Endothelial cell of umbilical vein (primary cell): ENCODE data around the gene PTPRD. TPM values are rescaled to one million over a fixed set of nuclear protein-coding genes. Genes with fewer than 3 reads are reported as not detected.

Experiments used
- BruUV-seq: library from RNA; stranded (reverse); fragments of 400-500 nt; replicated peaks from 2 replicates; lab custom pipeline; 2021; lab: Mats Ljungman, UMichigan
- CTCF ChIA-PET: fragments of 300-600, 350-600 bp; sonication (Branson Sonifier 250); formaldehyde crosslinking; loops from one replicate; lab custom pipeline; 2021; ENCODE audit warnings: antibody characterized with exemption, inconsistent platforms; lab: Charles Lee
- POLR2A ChIA-PET: fragments of 300-600, 350-600 bp; sonication (Branson Sonifier 250); formaldehyde crosslinking; loops from one replicate; lab custom pipeline; 2021; ENCODE audit warnings: antibody characterized with exemption, inconsistent platforms; lab: Charles Lee
- DNase-seq: peaks from one replicate; pipeline ENCODE4 v3.0.0-alpha.2; 2011; ENCODE audit warnings: low read depth, low spot score
- FAIRE-seq: peaks from 2 replicates; lab custom pipeline; 2011; peaks lifted over from hg19 to GRCh38; lab: Jason Lieb, UNC
- H2AFZ ChIP-seq: 2 replicates; pipeline ENCODE4 v1.6.0; 2012; ENCODE audit warnings: low read depth, low read length, control low read depth, inconsistent platforms
- H3K27ac ChIP-seq: 2 replicates; pipeline ENCODE4 v1.5.1; 2011; ENCODE audit warnings: low read depth, mild to moderate bottlenecking, control low read depth, low read length, moderate library complexity; ENCODE audit not compliant: insufficient read depth
- H3K27me3 ChIP-seq, 2 experiments: 2 replicates each; pipeline versions ENCODE4 v1.6.0 to v1.6.1; 2011; ENCODE audit warnings: low read length in 2 of 2, mixed read lengths in 1 of 2; ENCODE audit not compliant: control insufficient read depth in 2 of 2, insufficient read depth in 2 of 2
- H3K36me3 ChIP-seq, 2 experiments: 2 replicates in 1 of 2; 3 replicates in 1 of 2; pipeline ENCODE4 v1.5.1; 2011; ENCODE audit warnings: low read length in 2 of 2, mild to moderate bottlenecking in 1 of 2, moderate library complexity in 1 of 2; ENCODE audit not compliant: control insufficient read depth in 2 of 2, insufficient read depth in 2 of 2; ENCODE audit errors: extremely low read depth in 1 of 2
- H3K4me1 ChIP-seq: 3 replicates; pipeline ENCODE4 v1.5.1; 2011; ENCODE audit warnings: mild to moderate bottlenecking, low read length; ENCODE audit not compliant: control insufficient read depth, insufficient read depth; ENCODE audit errors: extremely low read depth
- H3K4me2 ChIP-seq: 2 replicates; pipeline ENCODE4 v1.6.1; 2011; ENCODE audit warnings: low read length, control low read depth, mixed read lengths; ENCODE audit not compliant: insufficient read depth
- H3K4me3 ChIP-seq, 3 experiments: fragments of 200-600 bp in 1 of 3; sonication (generic), shearing (Covaris generic) in 1 of 3; replicated peaks in 1 of 3; 2 replicates each; pipeline ENCODE4 v1.5.1; 2011 to 2016; ENCODE audit warnings: control low read depth in 3 of 3, low read length in 3 of 3, mild to moderate bottlenecking in 2 of 3, inconsistent platforms in 1 of 3, low read depth in 1 of 3, moderate library complexity in 1 of 3; ENCODE audit not compliant: insufficient read depth in 1 of 3
- H3K79me2 ChIP-seq: 2 replicates; pipeline ENCODE4 v1.6.0; 2012; ENCODE audit warnings: low read length, inconsistent platforms; ENCODE audit not compliant: control insufficient read depth, insufficient read depth
- H3K9ac ChIP-seq: replicated peaks from 2 replicates; pipeline ENCODE3; 2011; ENCODE audit warnings: low read length, control low read depth; ENCODE audit not compliant: insufficient read depth; ENCODE audit errors: extremely low read depth
- H3K9me1 ChIP-seq: replicated peaks from 3 replicates; pipeline ENCODE4 v1.6.0; 2011; ENCODE audit warnings: mild to moderate bottlenecking, low read length; ENCODE audit not compliant: control insufficient read depth, insufficient read depth; ENCODE audit errors: extremely low read depth
- H3K9me3 ChIP-seq: replicated peaks from 2 replicates; pipeline ENCODE4 v1.5.1; 2012; ENCODE audit warnings: low read length, inconsistent platforms; ENCODE audit not compliant: control insufficient read depth, insufficient read depth
- H4K20me1 ChIP-seq: replicated peaks from 2 replicates; pipeline ENCODE3; 2011; ENCODE audit warnings: mild to moderate bottlenecking, low read length; ENCODE audit not compliant: control insufficient read depth, insufficient read depth; ENCODE audit errors: extremely low read depth
- EZH2 ChIP-seq: IDR thresholded peaks from 2 replicates; pipeline ENCODE4 v1.6.1; 2012; ENCODE audit warnings: borderline replicate concordance, low read depth, mild to moderate bottlenecking, moderate library complexity, low read length, inconsistent platforms; ENCODE audit not compliant: severe bottlenecking
- FOS ChIP-seq: IDR thresholded peaks from 2 replicates; pipeline ENCODE4 v1.6.1; 2011; ENCODE audit warnings: mild to moderate bottlenecking, low read length, moderate library complexity, borderline replicate concordance; ENCODE audit not compliant: insufficient read depth
- GATA2 ChIP-seq: IDR thresholded peaks from 2 replicates; pipeline ENCODE4 v1.7.0; 2011; ENCODE audit warnings: low read depth, mild to moderate bottlenecking, moderate library complexity, mixed read lengths, low read length; ENCODE audit not compliant: insufficient read length, insufficient read depth
- JUN ChIP-seq: IDR thresholded peaks from 2 replicates; pipeline ENCODE4 v1.6.1; 2011; ENCODE audit warnings: borderline replicate concordance, low read depth; ENCODE audit not compliant: insufficient read length, insufficient read depth
- MYC ChIP-seq: IDR thresholded peaks from one replicate; pipeline ENCODE4 v1.6.1; 2011; ENCODE audit warnings: mild to moderate bottlenecking, low read depth, low read length
- POLR2A ChIP-seq: IDR thresholded peaks from 2 replicates; pipeline ENCODE4 v1.6.1; 2012; ENCODE audit warnings: low read depth, mild to moderate bottlenecking, control low read depth, low read length
- POLR2AphosphoS5 ChIP-seq: IDR thresholded peaks from 2 replicates; pipeline ENCODE4 v1.6.1; 2012; ENCODE audit warnings: low read depth, mild to moderate bottlenecking, control low read depth, low read length, moderate library complexity; ENCODE audit not compliant: insufficient read depth
- dilution Hi-C: fragments of 300-500 bp; cut with MboI; formaldehyde crosslinking; loops from one replicate; pipeline ENCODE4 v1.15.0; 2019; ENCODE audit warnings: low sequenced_read_pairs; ENCODE audit not compliant: extremely low pct_ligation_motif_present
- intact Hi-C: fragments of 100-400 bp; cut with micrococcal nuclease; formaldehyde crosslinking; loops from one replicate; pipeline ENCODE4 v1.10.0; 2022
- polyA plus RNA-seq, 4 experiments: library from polyadenylated mRNA; depleted of rRNA in 3 of 4; stranded (reverse) in 3 of 4; unstranded in 1 of 4; fragments of >200 nt; gene quantifications; 2 replicates each; pipeline versions ENCODE4 v1.2.1 to v1.2.3, GENCODE V29; 2011 to 2012; ENCODE audit warnings: missing spikeins in 1 of 4
- total RNA-seq: library from RNA; stranded (reverse); gene quantifications from 2 replicates; pipeline ENCODE4 v1.2.3, GENCODE V29; 2021
- TF ChIP-seq, protein P1 (sequence below): IDR thresholded peaks from 2 replicates; pipeline ENCODE4 v1.6.1; 2011; ENCODE audit not compliant: insufficient read depth, insufficient read length
- TF ChIP-seq, protein P2 (sequence below), 2 donors: IDR thresholded peaks; 1 replicate in 1 of 2; 2 replicates in 1 of 2; pipeline ENCODE4 v1.5.1; 2011; ENCODE audit warnings: low read length in 2 of 2, mild to moderate bottlenecking in 2 of 2, moderate library complexity in 2 of 2, control low read depth in 1 of 2, inconsistent platforms in 1 of 2, low read depth in 1 of 2; ENCODE audit not compliant: insufficient read depth in 1 of 2; ENCODE audit errors: extremely low read depth in 1 of 2

PTPRD gene
- total and polyA plus RNA-seq, 2 donors (not counting 3 experiments of a cell fraction or from before 2014, with no cell fraction given): 5.5 to 5.7 TPM

DNA sequence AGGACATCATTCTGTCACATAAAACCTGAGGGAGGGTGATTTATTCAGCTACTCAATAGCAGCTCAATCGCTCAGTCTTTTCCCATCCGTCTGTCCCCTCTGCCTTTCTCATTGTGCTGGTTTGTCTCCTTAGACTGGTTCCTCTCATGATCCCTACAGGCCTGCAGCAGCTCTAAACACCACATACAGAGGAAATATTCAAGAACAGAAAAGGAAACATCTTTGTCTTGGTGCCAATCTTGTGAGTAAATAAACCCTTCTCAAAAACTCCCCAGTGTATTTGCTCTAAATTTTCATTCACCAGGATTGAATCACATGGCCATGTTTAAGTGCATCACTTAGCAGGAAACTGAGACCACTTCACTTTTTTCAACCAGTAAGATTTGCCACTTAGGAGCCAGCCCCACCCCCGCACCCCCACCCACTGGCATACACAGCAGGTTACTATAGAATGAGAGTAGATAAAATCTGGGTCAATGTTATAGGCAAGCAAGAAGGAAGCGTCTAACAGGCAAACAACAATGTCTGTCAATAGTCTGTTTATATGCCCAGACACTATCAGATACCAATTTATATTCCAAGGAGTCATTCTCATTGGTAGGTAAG, 1917.7 kb downstream of the PTPRD start:
- Histone ChIP-seq H3K4me3 (no peak overlapping the region), H3K79me2 (no peaks in the 10 kb centered on the region), H3K27ac (no peak overlapping the region), H3K9me1 (peaks cover 2% of the 10 kb centered on the region), H4K20me1 (no peaks in the 10 kb centered on the region), H2AFZ (no peak overlapping the region), H3K9me3 (no peaks in the 10 kb centered on the region), H3K36me3 (no peaks in the 10 kb centered on the region), H3K4me1 (no peaks in the 10 kb centered on the region), H3K4me2 (no peak overlapping the region), H3K9ac (no peak overlapping the region), H3K27me3 (no peaks in the 10 kb centered on the region)
- no TSS peak for BruUV-seq
- intact Hi-C loops (no loop called here), dilution Hi-C loops (no loop called here)
- CTCF ChIA-PET: no interaction called here
- TF ChIP-seq FOS: no peak
- TF ChIP-seq EZH2: no peak
- TF ChIP-seq, protein P1, sequence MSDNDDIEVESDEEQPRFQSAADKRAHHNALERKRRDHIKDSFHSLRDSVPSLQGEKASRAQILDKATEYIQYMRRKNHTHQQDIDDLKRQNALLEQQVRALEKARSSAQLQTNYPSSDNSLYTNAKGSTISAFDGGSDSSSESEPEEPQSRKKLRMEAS: no peak
- TF ChIP-seq MYC: no peak
- no peak for TF ChIP-seq POLR2A
- no peak for TF ChIP-seq GATA2
- TF ChIP-seq, protein P2, sequence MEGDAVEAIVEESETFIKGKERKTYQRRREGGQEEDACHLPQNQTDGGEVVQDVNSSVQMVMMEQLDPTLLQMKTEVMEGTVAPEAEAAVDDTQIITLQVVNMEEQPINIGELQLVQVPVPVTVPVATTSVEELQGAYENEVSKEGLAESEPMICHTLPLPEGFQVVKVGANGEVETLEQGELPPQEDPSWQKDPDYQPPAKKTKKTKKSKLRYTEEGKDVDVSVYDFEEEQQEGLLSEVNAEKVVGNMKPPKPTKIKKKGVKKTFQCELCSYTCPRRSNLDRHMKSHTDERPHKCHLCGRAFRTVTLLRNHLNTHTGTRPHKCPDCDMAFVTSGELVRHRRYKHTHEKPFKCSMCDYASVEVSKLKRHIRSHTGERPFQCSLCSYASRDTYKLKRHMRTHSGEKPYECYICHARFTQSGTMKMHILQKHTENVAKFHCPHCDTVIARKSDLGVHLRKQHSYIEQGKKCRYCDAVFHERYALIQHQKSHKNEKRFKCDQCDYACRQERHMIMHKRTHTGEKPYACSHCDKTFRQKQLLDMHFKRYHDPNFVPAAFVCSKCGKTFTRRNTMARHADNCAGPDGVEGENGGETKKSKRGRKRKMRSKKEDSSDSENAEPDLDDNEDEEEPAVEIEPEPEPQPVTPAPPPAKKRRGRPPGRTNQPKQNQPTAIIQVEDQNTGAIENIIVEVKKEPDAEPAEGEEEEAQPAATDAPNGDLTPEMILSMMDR (IDR thresholded peaks at IDR 0.05; ENCODE audit: extremely low read depth in 1 of 2, insufficient read depth in 1 of 2, low read depth in 1 of 2, low read length in 2 of 2): no peak
- TF ChIP-seq JUN: no peak
- no peak for TF ChIP-seq POLR2AphosphoS5
- POLR2A ChIA-PET: no interaction called here
- no peak for FAIRE-seq
- no peak for DNase-seq
